Fibroblast of lung (primary cell): ENCODE data around the gene DNAH1.

Experiments
- EZH2 ChIP-seq: IDR thresholded peaks from 2 replicates; pipeline ENCODE4 v1.5.1; 2012; ENCODE audit warnings: low read length, control low read depth, mild to moderate bottlenecking; ENCODE audit errors: missing control alignments
- TF ChIP-seq, protein P1 (sequence below), 2 donors: IDR thresholded peaks in 1 of 2; conservative IDR thresholded peaks in 1 of 2; 1 replicate in 1 of 2; 2 replicates in 1 of 2; pipeline ENCODE4 v1.5.1; 2011 to 2012; ENCODE audit warnings: low read length in 2 of 2, control low read depth in 1 of 2, inconsistent platforms in 1 of 2, low read depth in 1 of 2, mild to moderate bottlenecking in 1 of 2

DNA sequence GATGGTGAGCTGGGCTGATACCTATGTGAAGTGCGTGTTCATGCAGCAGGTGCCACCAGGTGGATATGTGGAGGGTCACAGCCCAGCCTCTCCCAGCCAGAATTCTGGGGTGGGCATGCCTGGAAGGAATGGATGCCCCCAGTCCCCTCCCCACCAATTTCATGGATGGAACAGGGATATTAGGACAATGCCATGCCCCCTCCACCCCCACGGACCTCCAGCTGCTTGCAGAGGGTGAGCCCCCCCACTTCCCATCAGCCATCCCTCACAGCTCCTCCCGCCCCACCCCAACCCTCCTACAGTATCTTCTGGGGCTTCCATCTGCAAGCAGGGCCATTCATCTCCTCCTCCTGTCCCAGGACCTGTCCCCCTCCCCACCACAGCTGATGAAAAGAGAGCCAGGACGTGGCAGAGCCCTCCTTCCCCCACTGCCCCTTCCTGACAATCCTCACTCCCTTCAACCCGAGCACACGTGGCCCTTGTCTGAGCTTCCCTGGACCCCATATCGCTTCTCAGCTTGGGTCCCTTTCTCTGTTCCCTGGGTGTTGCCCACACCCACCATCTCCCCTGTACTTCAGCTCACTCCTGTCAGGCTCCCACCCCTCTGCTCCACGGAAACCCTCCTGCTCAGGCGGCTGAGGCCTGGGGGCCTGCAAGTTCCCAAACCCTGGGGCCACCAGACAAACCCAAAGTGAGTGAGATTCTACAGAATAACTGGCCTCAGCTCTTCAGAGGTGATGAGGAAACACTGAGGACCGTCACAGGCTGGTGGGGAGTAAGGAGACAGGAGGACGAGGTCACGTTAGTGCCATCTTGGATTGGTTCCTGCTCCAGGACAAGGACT lies 131.6 kb downstream of the DNAH1 start:
- TF ChIP-seq, protein P1, sequence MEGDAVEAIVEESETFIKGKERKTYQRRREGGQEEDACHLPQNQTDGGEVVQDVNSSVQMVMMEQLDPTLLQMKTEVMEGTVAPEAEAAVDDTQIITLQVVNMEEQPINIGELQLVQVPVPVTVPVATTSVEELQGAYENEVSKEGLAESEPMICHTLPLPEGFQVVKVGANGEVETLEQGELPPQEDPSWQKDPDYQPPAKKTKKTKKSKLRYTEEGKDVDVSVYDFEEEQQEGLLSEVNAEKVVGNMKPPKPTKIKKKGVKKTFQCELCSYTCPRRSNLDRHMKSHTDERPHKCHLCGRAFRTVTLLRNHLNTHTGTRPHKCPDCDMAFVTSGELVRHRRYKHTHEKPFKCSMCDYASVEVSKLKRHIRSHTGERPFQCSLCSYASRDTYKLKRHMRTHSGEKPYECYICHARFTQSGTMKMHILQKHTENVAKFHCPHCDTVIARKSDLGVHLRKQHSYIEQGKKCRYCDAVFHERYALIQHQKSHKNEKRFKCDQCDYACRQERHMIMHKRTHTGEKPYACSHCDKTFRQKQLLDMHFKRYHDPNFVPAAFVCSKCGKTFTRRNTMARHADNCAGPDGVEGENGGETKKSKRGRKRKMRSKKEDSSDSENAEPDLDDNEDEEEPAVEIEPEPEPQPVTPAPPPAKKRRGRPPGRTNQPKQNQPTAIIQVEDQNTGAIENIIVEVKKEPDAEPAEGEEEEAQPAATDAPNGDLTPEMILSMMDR (conservative IDR thresholded peaks at IDR 0.05 in 1 of 2, IDR thresholded peaks at IDR 0.05 in 1 of 2; ENCODE audit: low read depth in 1 of 2, low read length in 2 of 2) = no peak
- TF ChIP-seq EZH2 = no peak
